GM12878 (cell line): ENCODE data around the gene SRSF1. TPM values are rescaled to one million over a fixed set of nuclear protein-coding genes. Genes with fewer than 3 reads are reported as not detected.

ENCODE experiments used
- ATF7 ChIP-seq: fragments of 450-650 bp; IDR thresholded peaks from 2 replicates; pipeline ENCODE4 v1.6.1; 2016; ENCODE audit warnings: low read depth, mild to moderate bottlenecking
- BCL11A ChIP-seq: IDR thresholded peaks from 2 replicates; pipeline ENCODE4 v1.6.1; 2011; ENCODE audit warnings: low read depth, low read length
- CEBPZ ChIP-seq: fragments of 150-350 bp; IDR thresholded peaks from 2 replicates; pipeline ENCODE4 v1.6.1; 2016; ENCODE audit warnings: low read depth, low read length
- HSF1 ChIP-seq: fragments of 150-350 bp; IDR thresholded peaks from 2 replicates; pipeline ENCODE4 v1.6.1; 2014; ENCODE audit warnings: mild to moderate bottlenecking, low read depth, low read length
- MEF2A ChIP-seq: IDR thresholded peaks from 2 replicates; pipeline ENCODE4 v1.6.1; 2011; ENCODE audit warnings: low read depth, mild to moderate bottlenecking, low read length, moderate library complexity; ENCODE audit not compliant: insufficient read depth
- MXI1 ChIP-seq: fragments of 150-350 bp; IDR thresholded peaks from 2 replicates; pipeline ENCODE4 v1.6.1; 2011; ENCODE audit warnings: low read depth, mild to moderate bottlenecking, inconsistent platforms, low read length, improper control_type of control experiment
- POLR2AphosphoS2 ChIP-seq: IDR thresholded peaks from 2 replicates; pipeline ENCODE4 v1.6.1; 2011; ENCODE audit warnings: low read depth, mild to moderate bottlenecking, low read length, improper control_type of control experiment, moderate library complexity
- SIX5 ChIP-seq: IDR thresholded peaks from 2 replicates; pipeline ENCODE4 v1.6.1; 2011; ENCODE audit warnings: mild to moderate bottlenecking, low read depth, low read length, moderate library complexity; ENCODE audit not compliant: severe bottlenecking
- SUPT20H ChIP-seq: IDR thresholded peaks from 2 replicates; pipeline ENCODE4 v1.6.1; 2011; ENCODE audit warnings: low read depth, mild to moderate bottlenecking, low read length, moderate library complexity, borderline replicate concordance; ENCODE audit not compliant: control insufficient read depth
- TARDBP ChIP-seq: IDR thresholded peaks from 2 replicates; pipeline ENCODE4 v1.6.1; 2016; ENCODE audit warnings: borderline replicate concordance
- WRNIP1 ChIP-seq: IDR thresholded peaks from 2 replicates; pipeline ENCODE4 v1.6.1; 2011; ENCODE audit warnings: low read depth, low read length, improper control_type of control experiment, borderline replicate concordance
- YY1 ChIP-seq: IDR thresholded peaks from 2 replicates; pipeline ENCODE4 v1.6.1; 2011; ENCODE audit warnings: low read depth, mild to moderate bottlenecking, low read length
- ZNF207 ChIP-seq: fragments of 450-650 bp; IDR thresholded peaks from 2 replicates; pipeline ENCODE4 v1.6.1; 2014; ENCODE audit warnings: antibody characterized with exemption, mild to moderate bottlenecking, borderline replicate concordance
- ZNF622 ChIP-seq: fragments of 450-650 bp; IDR thresholded peaks from 2 replicates; pipeline ENCODE4 v1.6.1; 2017; ENCODE audit warnings: mild to moderate bottlenecking, inconsistent platforms
- polyA plus RNA-seq, 11 experiments: library from polyadenylated mRNA; depleted of rRNA in 4 of 11; unstranded in 6 of 11; stranded (reverse) in 5 of 11; fragments of >200 nt; fragmentation: Nextera tagmentation in 4 of 11; fragmentation: Illumina TruSeq in 1 of 11; extraction: Ambion mirVana in 4 of 11; extraction: Trizol in 1 of 11; gene quantifications; 1 replicate in 1 of 11; 2 replicates in 10 of 11; pipeline versions ENCODE4 v1.2.1 to v1.2.3, GENCODE V29; 2011 to 2016; ENCODE audit warnings: inconsistent platforms in 2 of 11, missing spikeins in 2 of 11, low read depth in 1 of 11
- total RNA-seq, 4 experiments: library from RNA; depleted of rRNA in 3 of 4; stranded (reverse); fragments of >200 nt in 3 of 4; fragmentation: Illumina TruSeq in 1 of 4; extraction: Trizol in 1 of 4; gene quantifications; 2 replicates each; pipeline versions ENCODE4 v1.2.1 to v1.2.3, GENCODE V29; 2013 to 2021
- TF ChIP-seq, protein P1 (sequence below): IDR thresholded peaks from 2 replicates; pipeline ENCODE4 v1.6.1; 2012; ENCODE audit warnings: mild to moderate bottlenecking, low read depth, low read length
- TF ChIP-seq, protein P2 (sequence below): IDR thresholded peaks from 2 replicates; pipeline ENCODE4 v1.6.1; 2012; ENCODE audit warnings: low read depth, low read length, improper control_type of control experiment
- TF ChIP-seq, protein P3 (sequence below): fragments of 450-650 bp; IDR thresholded peaks from 2 replicates; pipeline ENCODE4 v1.6.1; 2017; ENCODE audit warnings: mild to moderate bottlenecking

The SRSF1 gene
- total and polyA plus RNA-seq, 10 of the 15 experiments (the other 5 are each of a cell fraction or from before 2014, with no cell fraction given), result 101 to 474 (median 404) TPM

DNA sequence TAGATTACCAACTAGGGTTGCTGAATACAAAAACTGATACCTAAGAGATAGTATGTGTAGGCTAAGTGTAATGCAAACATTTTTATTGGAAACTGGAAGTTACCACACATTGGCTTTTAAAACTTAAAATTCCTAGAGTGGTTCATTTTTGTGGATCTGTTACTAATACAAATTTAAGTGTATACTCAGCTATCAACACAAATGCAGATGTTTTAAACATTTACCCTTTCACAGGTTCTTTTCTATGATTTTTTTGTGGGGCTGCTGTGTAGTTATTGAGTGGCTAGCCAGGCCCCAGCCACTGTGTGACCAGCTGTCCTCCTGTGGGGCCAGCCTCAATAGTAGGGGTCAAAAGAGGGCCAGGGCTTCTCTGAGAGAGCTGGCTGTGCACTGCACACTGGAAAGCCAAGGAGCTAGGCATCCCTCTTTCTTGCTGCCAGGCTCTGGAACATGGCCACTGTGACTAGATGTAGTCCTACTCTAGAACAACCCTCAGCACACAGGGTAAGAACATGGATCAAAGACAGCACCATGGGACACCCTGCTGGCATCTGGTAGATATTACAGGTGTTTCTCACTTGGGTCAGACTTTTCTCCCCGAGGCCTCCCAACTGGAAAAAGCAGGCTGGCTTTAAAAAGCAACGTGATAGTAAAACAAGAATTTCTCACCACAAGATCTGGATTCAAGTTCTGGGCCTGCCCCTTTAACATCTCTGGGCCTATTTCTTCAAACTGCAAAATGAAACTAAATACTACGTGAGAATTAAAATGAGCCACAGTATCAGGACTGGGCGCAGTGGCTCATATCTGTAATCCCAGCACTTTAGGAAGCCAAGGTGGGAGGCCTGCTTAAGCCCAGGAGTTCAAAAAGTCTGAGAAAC is 11.7 kb downstream of the SRSF1 start (continued):
- TF ChIP-seq YY1 (peak; percentile 59), SIX5 (no peak), CEBPZ (no peak), BCL11A (no peak), MXI1 (no peak), TARDBP (0 out of 2 replicates have a peak, but pooled peaks have one; percentile 55), ZNF622 (no peak), MEF2A (no peak), POLR2AphosphoS2 (0 out of 2 replicates have a peak, but pooled peaks have one; percentile 37), WRNIP1 (no peak), HSF1 (no peak), ZNF207 (no peak), ATF7 (no peak), SUPT20H (no peak)
- TF ChIP-seq, protein P1, sequence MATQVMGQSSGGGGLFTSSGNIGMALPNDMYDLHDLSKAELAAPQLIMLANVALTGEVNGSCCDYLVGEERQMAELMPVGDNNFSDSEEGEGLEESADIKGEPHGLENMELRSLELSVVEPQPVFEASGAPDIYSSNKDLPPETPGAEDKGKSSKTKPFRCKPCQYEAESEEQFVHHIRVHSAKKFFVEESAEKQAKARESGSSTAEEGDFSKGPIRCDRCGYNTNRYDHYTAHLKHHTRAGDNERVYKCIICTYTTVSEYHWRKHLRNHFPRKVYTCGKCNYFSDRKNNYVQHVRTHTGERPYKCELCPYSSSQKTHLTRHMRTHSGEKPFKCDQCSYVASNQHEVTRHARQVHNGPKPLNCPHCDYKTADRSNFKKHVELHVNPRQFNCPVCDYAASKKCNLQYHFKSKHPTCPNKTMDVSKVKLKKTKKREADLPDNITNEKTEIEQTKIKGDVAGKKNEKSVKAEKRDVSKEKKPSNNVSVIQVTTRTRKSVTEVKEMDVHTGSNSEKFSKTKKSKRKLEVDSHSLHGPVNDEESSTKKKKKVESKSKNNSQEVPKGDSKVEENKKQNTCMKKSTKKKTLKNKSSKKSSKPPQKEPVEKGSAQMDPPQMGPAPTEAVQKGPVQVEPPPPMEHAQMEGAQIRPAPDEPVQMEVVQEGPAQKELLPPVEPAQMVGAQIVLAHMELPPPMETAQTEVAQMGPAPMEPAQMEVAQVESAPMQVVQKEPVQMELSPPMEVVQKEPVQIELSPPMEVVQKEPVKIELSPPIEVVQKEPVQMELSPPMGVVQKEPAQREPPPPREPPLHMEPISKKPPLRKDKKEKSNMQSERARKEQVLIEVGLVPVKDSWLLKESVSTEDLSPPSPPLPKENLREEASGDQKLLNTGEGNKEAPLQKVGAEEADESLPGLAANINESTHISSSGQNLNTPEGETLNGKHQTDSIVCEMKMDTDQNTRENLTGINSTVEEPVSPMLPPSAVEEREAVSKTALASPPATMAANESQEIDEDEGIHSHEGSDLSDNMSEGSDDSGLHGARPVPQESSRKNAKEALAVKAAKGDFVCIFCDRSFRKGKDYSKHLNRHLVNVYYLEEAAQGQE, result no peak
- TF ChIP-seq, protein P2, sequence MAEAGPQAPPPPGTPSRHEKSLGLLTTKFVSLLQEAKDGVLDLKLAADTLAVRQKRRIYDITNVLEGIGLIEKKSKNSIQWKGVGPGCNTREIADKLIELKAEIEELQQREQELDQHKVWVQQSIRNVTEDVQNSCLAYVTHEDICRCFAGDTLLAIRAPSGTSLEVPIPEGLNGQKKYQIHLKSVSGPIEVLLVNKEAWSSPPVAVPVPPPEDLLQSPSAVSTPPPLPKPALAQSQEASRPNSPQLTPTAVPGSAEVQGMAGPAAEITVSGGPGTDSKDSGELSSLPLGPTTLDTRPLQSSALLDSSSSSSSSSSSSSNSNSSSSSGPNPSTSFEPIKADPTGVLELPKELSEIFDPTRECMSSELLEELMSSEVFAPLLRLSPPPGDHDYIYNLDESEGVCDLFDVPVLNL, result no peak
- TF ChIP-seq, protein P3, sequence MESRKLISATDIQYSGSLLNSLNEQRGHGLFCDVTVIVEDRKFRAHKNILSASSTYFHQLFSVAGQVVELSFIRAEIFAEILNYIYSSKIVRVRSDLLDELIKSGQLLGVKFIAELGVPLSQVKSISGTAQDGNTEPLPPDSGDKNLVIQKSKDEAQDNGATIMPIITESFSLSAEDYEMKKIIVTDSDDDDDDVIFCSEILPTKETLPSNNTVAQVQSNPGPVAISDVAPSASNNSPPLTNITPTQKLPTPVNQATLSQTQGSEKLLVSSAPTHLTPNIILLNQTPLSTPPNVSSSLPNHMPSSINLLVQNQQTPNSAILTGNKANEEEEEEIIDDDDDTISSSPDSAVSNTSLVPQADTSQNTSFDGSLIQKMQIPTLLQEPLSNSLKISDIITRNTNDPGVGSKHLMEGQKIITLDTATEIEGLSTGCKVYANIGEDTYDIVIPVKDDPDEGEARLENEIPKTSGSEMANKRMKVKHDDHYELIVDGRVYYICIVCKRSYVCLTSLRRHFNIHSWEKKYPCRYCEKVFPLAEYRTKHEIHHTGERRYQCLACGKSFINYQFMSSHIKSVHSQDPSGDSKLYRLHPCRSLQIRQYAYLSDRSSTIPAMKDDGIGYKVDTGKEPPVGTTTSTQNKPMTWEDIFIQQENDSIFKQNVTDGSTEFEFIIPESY, result no peak
